Measurements from ENCODE around the gene GVQW3. TPM values are rescaled to one million over a fixed set of nuclear protein-coding genes. Genes with fewer than 3 reads are reported as not detected.
A peak's percentile ranks its signal among the peaks of the same experiment; 100 is the strongest.

Gene GVQW3
- polyA plus RNA-seq, 1 experiment = 1.2 TPM

DNA sequence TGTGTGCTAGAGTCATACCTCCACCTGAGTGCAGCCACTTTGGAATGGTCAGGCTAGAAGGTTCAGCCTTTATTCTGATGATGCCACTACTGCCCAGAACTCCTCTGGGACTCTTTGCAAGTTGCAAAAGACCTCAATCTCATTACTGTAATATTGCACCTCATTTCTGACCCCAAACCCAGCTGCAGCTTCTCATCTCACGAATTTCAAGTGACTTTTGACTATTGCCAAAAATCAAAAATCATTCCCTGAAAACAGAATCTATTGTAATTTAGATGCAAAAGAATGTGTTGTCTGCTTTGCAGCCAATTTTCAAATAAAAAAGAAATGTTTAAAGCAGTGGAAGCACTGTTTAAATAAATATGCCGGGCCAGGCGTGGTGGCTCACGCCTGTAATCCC is 25.2 kb downstream of the GVQW3 start:
- Histone ChIP-seq H3K4me3 (ENCODE audit: low read depth, low read length) (no peak overlapping the region), H3K36me3 (ENCODE audit: control insufficient read depth, insufficient read depth, low read length) (no peaks in the 10 kb centered on the region), H3K27me3 (ENCODE audit: control insufficient read depth, insufficient read depth, low read length) (peaks cover under 1% of the 10 kb centered on the region; the same call in 1 of the 2 replicates)
- POLR2A ChIA-PET = no interaction called here
- CTCF ChIA-PET = no interaction called here
- DNase-seq (ENCODE audit: low read depth) = no peak
- TF ChIP-seq, protein P1, sequence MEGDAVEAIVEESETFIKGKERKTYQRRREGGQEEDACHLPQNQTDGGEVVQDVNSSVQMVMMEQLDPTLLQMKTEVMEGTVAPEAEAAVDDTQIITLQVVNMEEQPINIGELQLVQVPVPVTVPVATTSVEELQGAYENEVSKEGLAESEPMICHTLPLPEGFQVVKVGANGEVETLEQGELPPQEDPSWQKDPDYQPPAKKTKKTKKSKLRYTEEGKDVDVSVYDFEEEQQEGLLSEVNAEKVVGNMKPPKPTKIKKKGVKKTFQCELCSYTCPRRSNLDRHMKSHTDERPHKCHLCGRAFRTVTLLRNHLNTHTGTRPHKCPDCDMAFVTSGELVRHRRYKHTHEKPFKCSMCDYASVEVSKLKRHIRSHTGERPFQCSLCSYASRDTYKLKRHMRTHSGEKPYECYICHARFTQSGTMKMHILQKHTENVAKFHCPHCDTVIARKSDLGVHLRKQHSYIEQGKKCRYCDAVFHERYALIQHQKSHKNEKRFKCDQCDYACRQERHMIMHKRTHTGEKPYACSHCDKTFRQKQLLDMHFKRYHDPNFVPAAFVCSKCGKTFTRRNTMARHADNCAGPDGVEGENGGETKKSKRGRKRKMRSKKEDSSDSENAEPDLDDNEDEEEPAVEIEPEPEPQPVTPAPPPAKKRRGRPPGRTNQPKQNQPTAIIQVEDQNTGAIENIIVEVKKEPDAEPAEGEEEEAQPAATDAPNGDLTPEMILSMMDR (IDR thresholded peaks at IDR 0.05; ENCODE audit: insufficient read depth, low read depth, low read length) = no peak

DNA sequence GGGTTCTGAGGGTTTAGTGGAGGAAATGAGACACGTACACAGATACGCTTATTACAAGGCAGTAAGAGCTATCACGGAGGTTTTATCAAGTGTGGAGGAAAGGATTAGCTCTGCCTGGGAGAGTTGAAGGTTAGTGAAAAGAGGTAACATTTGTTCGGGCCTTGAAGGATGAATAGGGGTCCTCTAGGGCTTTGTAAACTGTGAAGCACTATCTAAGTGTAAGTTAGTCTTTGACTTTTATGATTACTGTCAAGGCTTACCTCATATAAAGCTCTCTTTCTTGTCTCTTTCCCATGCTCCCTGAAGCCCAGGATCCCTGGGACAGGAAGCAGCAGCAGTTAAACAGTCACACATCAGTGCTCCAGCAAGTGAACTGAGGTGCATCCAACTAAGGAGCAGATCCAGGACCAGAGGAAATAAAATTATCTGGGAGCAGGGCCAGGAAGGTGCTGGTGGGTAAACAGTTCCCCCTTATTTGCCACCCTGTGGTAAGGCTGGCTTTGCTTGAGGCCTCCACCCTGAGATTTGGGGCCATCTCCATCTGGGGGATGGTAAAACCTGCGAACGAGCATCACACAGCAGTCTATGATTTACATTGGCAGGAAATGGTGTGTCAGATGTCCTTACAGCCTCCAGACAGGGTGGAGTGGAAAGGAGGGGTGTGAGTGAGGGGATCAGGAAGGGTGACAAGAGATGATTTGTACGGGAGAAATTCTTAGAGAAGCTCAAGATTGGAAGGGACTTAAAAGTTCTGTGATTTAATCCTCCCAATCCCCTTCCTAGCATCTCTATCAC is 27.2 kb downstream of the GVQW3 start:
- Histone ChIP-seq H3K4me3 (ENCODE audit: low read depth, low read length) (no peak overlapping the region), H3K36me3 (ENCODE audit: control insufficient read depth, insufficient read depth, low read length) (no peaks in the 10 kb centered on the region), H3K27me3 (ENCODE audit: control insufficient read depth, insufficient read depth, low read length) (peaks cover 7% of the 10 kb centered on the region)
- ChIA-PET POLR2A (no interaction called here), CTCF (no interaction called here)
- no peak for DNase-seq (ENCODE audit: low read depth)
- TF ChIP-seq, protein P1 (IDR thresholded peaks at IDR 0.05; ENCODE audit: insufficient read depth, low read depth, low read length) = no peak

DNA sequence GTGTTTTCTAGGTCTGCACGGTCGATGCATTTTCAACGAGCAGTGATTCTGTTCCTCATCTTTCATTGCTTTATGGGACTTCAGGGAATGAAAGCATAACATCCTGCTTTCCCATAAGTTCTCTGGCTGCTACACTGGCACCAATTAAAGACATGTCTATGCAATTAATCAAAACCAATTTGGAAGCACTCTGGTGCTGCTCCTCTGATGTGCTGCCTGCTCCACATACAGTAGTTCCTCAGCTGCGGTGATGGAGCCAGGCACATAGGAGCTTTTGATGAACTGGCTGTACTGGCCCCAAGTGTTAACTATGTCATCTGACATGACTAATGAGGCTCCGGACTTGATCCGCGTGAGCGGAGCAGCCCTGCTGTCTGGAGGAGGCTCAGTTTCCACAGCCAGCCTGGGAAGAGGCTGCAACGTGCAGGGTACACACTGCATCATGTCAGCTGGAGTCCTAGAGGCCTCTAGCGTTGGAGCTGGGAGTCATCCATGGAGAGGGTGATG is 29.8 kb downstream of the GVQW3 start:
- H3K4me3 ChIP-seq (ENCODE audit: low read depth, low read length) = no peak overlapping the region
- CTCF ChIA-PET = interaction anchor here (1.0 to 1.7 kb wide), 2 partner anchors 17 to 30 kb away, joined by 3 to 4 read pairs; partner anchors contain the start of genes GVQW3 and THAP12
- H3K36me3 ChIP-seq (ENCODE audit: control insufficient read depth, insufficient read depth, low read length) = no peaks in the 10 kb centered on the region
- DNase-seq (ENCODE audit: low read depth) = no peak
- H3K27me3 ChIP-seq (ENCODE audit: control insufficient read depth, insufficient read depth, low read length) = peaks cover 7% of the 10 kb centered on the region
- TF ChIP-seq, protein P1 (IDR thresholded peaks at IDR 0.05; ENCODE audit: insufficient read depth, low read depth, low read length) = no peak
- POLR2A ChIA-PET = no interaction called here

DNA sequence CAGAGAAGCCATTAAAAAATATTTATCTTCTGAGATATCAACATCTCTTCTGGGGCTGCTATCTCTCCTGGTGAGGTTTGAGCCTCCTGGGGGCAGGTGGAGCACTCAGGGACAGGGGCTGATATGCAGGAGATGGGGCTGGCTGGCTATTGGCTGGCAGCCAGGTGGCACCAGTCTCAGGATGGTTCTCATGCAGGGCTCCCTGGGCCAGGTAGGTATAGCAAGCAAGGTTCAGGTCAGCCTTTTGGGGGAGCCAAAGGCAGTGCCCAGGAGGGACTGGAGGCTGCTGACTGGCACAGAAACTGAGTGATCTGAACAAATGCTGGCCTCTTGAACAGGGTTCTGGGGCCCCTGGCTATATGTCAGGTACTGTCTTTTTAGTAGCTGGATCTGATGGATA is 34.0 kb downstream of the GVQW3 start:
- ChIA-PET CTCF (no interaction called here), POLR2A (no interaction called here)
- no peak for DNase-seq (ENCODE audit: low read depth)
- Histone ChIP-seq H3K36me3 (ENCODE audit: control insufficient read depth, insufficient read depth, low read length) (no peaks in the 10 kb centered on the region), H3K27me3 (ENCODE audit: control insufficient read depth, insufficient read depth, low read length) (peaks cover 7% of the 10 kb centered on the region; the same call in 1 of the 2 replicates), H3K4me3 (ENCODE audit: low read depth, low read length) (no peak overlapping the region)
- TF ChIP-seq, protein P1 (IDR thresholded peaks at IDR 0.05; ENCODE audit: insufficient read depth, low read depth, low read length) = no peak

GRCh38 chr11:76419896-76420295 is 38.8 kb downstream of the GVQW3 start:
- Histone ChIP-seq H3K36me3 (ENCODE audit: control insufficient read depth, insufficient read depth, low read length) (no peaks in the 10 kb centered on the region), H3K27me3 (ENCODE audit: control insufficient read depth, insufficient read depth, low read length) (peaks cover 9% of the 10 kb centered on the region), H3K4me3 (ENCODE audit: low read depth, low read length) (no peak overlapping the region)
- POLR2A ChIA-PET = interaction anchor here (0.5 kb wide), 1 partner anchor 125 kb away, joined by 20 read pairs; no protein-coding TSS in a partner anchor
- CTCF ChIA-PET = interaction anchor here (0.7 to 1.5 kb wide), 3 partner anchors 9 to 23 kb away, joined by 3 to 5 read pairs (median 3); no protein-coding TSS in a partner anchor
- no peak for DNase-seq (ENCODE audit: low read depth)
- TF ChIP-seq, protein P1 (IDR thresholded peaks at IDR 0.05; ENCODE audit: insufficient read depth, low read depth, low read length) = peak; percentile 29; the same call in 1 of the 2 replicates
